K562 (cell line): ENCODE measurements around the gene SLC35G6. TPM values are rescaled to one million over a fixed set of nuclear protein-coding genes. Genes with fewer than 3 reads are reported as not detected.
A peak's percentile ranks its signal among the peaks of the same experiment; 100 is the strongest.

Experiments
- ATAC-seq: fragments of 200-7000 bp; cut with Tn5 transposase; 3 replicates; pipeline ENCODE4 v1.9.1; 2020; ENCODE audit warnings: moderate library complexity
- BruUV-seq: library from RNA; stranded (reverse); fragments of 400-500 nt; replicated peaks from 2 replicates; lab custom pipeline; 2021; lab: Mats Ljungman, UMichigan
- CTCF ChIA-PET: fragments of 300-600 bp; formaldehyde crosslinking; extraction: SDS; loops from one replicate; lab custom pipeline; 2021; ENCODE audit warnings: low intra/inter-chr PET ratio; lab: Yijun Ruan, JAX
- POLR2A ChIA-PET: fragments of 300-600, 350-650 bp; sonication (Branson Sonifier 250); formaldehyde crosslinking; extraction: SDS; loops from one replicate; lab custom pipeline; 2021; ENCODE audit warnings: antibody characterized with exemption, inconsistent platforms; lab: Yijun Ruan, JAX
- DNase-seq, 4 experiments: peaks; one replicate each; pipeline versions ENCODE4 v3.0.0 to v3.0.0-alpha.2; 2011 to 2018; ENCODE audit warnings: low spot score in 3 of 4, mixed read lengths in 3 of 4; ENCODE audit errors: extremely low read depth in 1 of 4
- FAIRE-seq: peaks from 2 replicates; lab custom pipeline; 2011; peaks lifted over from hg19 to GRCh38; lab: Jason Lieb, UNC
- H2AFZ ChIP-seq: 2 replicates; pipeline ENCODE4 v1.6.0; 2011; ENCODE audit warnings: low read depth, low read length, control low read depth, inconsistent platforms
- H3K27ac ChIP-seq: fragments of 200-600 bp; 3 replicates; pipeline ENCODE4 v1.8.0; 2011; ENCODE audit warnings: low read depth, mild to moderate bottlenecking, control low read depth, inconsistent platforms, low read length, moderate library complexity, mixed read lengths; ENCODE audit errors: extremely low read depth
- H3K27me3 ChIP-seq, 2 experiments: fragments of 300-600 bp in 1 of 2; 2 replicates in 1 of 2; 3 replicates in 1 of 2; pipeline versions ENCODE4 v1.6.0 to v1.8.0; 2011; ENCODE audit warnings: inconsistent platforms in 2 of 2, low read length in 2 of 2, mild to moderate bottlenecking in 1 of 2, mixed read lengths in 1 of 2, moderate library complexity in 1 of 2; ENCODE audit not compliant: control insufficient read depth in 2 of 2, insufficient read depth in 2 of 2
- H3K36me3 ChIP-seq: fragments of 300-600 bp; 3 replicates; pipeline ENCODE4 v1.8.0; 2011; ENCODE audit warnings: mild to moderate bottlenecking, low read length, inconsistent platforms; ENCODE audit not compliant: control insufficient read depth, insufficient read depth
- H3K4me1 ChIP-seq, 2 experiments: fragments of 200-600 bp in 1 of 2; replicated peaks in 1 of 2; 2 replicates in 1 of 2; 3 replicates in 1 of 2; pipeline versions ENCODE4 v1.5.1 to v1.8.0; 2011; ENCODE audit warnings: inconsistent platforms in 2 of 2, low read length in 2 of 2, mild to moderate bottlenecking in 1 of 2, mixed read lengths in 1 of 2, moderate library complexity in 1 of 2; ENCODE audit not compliant: control insufficient read depth in 2 of 2, insufficient read depth in 2 of 2
- H3K4me2 ChIP-seq: 2 replicates; pipeline ENCODE4 v1.6.1; 2011; ENCODE audit warnings: low read length, control low read depth, inconsistent platforms, mixed read lengths; ENCODE audit not compliant: insufficient read depth
- H3K4me3 ChIP-seq: fragments of 200-600 bp; sonication (generic), shearing (Covaris generic); 2 replicates; pipeline ENCODE4 v1.5.1; 2016; ENCODE audit warnings: control low read depth, inconsistent platforms
- H3K79me2 ChIP-seq: fragments of 200-600 bp; 3 replicates; pipeline ENCODE4 v1.8.0; 2011; ENCODE audit warnings: low read length, inconsistent platforms; ENCODE audit not compliant: control insufficient read depth, insufficient read depth
- H3K9ac ChIP-seq, 2 experiments: 2 replicates each; pipeline versions ENCODE4 v1.6.0 to v1.6.1; 2011; ENCODE audit warnings: low read depth in 2 of 2, low read length in 2 of 2, control low read depth in 1 of 2, inconsistent platforms in 1 of 2, mild to moderate bottlenecking in 1 of 2, mixed read lengths in 1 of 2; ENCODE audit not compliant: insufficient read depth in 1 of 2
- H3K9me1 ChIP-seq: one replicate; pipeline ENCODE4 v1.6.0; 2011; ENCODE audit warnings: inconsistent platforms, mild to moderate bottlenecking, low read length, moderate library complexity; ENCODE audit not compliant: control insufficient read depth, insufficient read depth
- H3K9me3 ChIP-seq: replicated peaks from 2 replicates; pipeline ENCODE4 v1.5.1; 2011; ENCODE audit warnings: low read depth, low read length, inconsistent platforms; ENCODE audit not compliant: control insufficient read depth, insufficient read depth
- H4K20me1 ChIP-seq: replicated peaks from 2 replicates; pipeline ENCODE4 v1.6.1; 2011; ENCODE audit warnings: low read length, inconsistent platforms, mixed read lengths; ENCODE audit not compliant: control insufficient read depth, insufficient read depth
- MEIS2 ChIP-seq: fragments of 450-650 bp; IDR thresholded peaks from 2 replicates; pipeline ENCODE4 v1.6.1; 2014; ENCODE audit warnings: mild to moderate bottlenecking; ENCODE audit not compliant: partially characterized antibody
- RAD51 ChIP-seq: fragments of 450-650 bp; IDR thresholded peaks from 2 replicates; pipeline ENCODE4 v1.7.1; 2016; ENCODE audit warnings: low read depth, mild to moderate bottlenecking, borderline replicate concordance
- TOE1 ChIP-seq, 2 experiments: fragments of 450-650 bp in 1 of 2; sonication (generic) in 1 of 2; formaldehyde crosslinking in 1 of 2; IDR thresholded peaks; 2 replicates each; pipeline versions ENCODE4 v1.7.1 to v1.8.0; 2016 to 2022; ENCODE audit warnings: borderline replicate concordance in 2 of 2, mild to moderate bottlenecking in 2 of 2, antibody characterized with exemption in 1 of 2, inconsistent platforms in 1 of 2, low read depth in 1 of 2, missing genetic modification reagents in 1 of 2, moderate library complexity in 1 of 2
- WGBS: fragments of 100-300 bp; shearing (Covaris generic); methylation state at CpG from one replicate; pipeline ENCODE4 v1.1.6; 2016; ENCODE audit warnings: low coverage, mixed read lengths; ENCODE audit not compliant: insufficient coverage; ENCODE audit errors: missing lambda C conversion rate; 5-methylcytosine and 5-hydroxymethylcytosine counted together
- in situ Hi-C: fragments of 300-500 bp; cut with MboI; formaldehyde crosslinking; loops from 4 replicates; pipeline ENCODE4 v1.15.0; 2018; ENCODE audit warnings: inconsistent platforms, mixed read lengths
- intact Hi-C: fragments of 100-400 bp; cut with micrococcal nuclease; formaldehyde crosslinking; loops from 2 replicates; pipeline ENCODE4 v1.14.2; 2022
- polyA plus RNA-seq, 8 experiments: library from polyadenylated mRNA; depleted of rRNA in 4 of 8; stranded (reverse) in 5 of 8; unstranded in 3 of 8; fragments of >200 nt; fragmentation: Nextera tagmentation in 2 of 8; fragmentation: Illumina TruSeq in 1 of 8; extraction: Ambion mirVana in 2 of 8; extraction: Trizol in 1 of 8; gene quantifications; 2 replicates each; pipeline versions ENCODE4 v1.2.1 to v1.2.3, GENCODE V29; 2011 to 2014; ENCODE audit warnings: inconsistent platforms in 1 of 8, missing spikeins in 1 of 8
- total RNA-seq, 7 experiments: library from RNA; depleted of rRNA in 6 of 7; stranded (reverse); fragments of >200 nt in 6 of 7; fragmentation: Illumina TruSeq in 2 of 7; extraction: Trizol in 2 of 7; gene quantifications; 2 replicates each; pipeline versions ENCODE4 v1.2.1 to v1.2.3, GENCODE V29; 2011 to 2021; ENCODE audit warnings: low replicate concordance in 1 of 7

Gene SLC35G6
- total and polyA plus RNA-seq, 9 of the 15 experiments (the other 6 are each of a cell fraction or from before 2014, with no cell fraction given): not detected

- in situ Hi-C loops (no loop called here), intact Hi-C loops (loop anchor here (5.0 kb wide), 1 partner anchor 146 kb away; the partner anchor contains the start of gene TMEM95)
- no peak for ATAC-seq
- Histone ChIP-seq H3K27me3 (no peaks in the 10 kb centered on the region), H3K36me3 (peaks cover 87% of the 10 kb centered on the region; the same call in 2 of the 3 replicates), H3K4me2 (no peak overlapping the region), H3K79me2 (no peaks in the 10 kb centered on the region), H4K20me1 (no peaks in the 10 kb centered on the region), H2AFZ (no peak overlapping the region), H3K9me3 (no peaks in the 10 kb centered on the region), H3K9me1 (no peaks in the 10 kb centered on the region), H3K4me3 (no peak overlapping the region), H3K27ac (no peak overlapping the region), H3K9ac (no peak overlapping the region), H3K4me1 (no peaks in the 10 kb centered on the region)
- FAIRE-seq: no peak
- no TSS peak for BruUV-seq
- TF ChIP-seq TOE1 (IDR thresholded peaks at IDR 0.05; ENCODE audit: borderline replicate concordance): no peak
- no peak for TF ChIP-seq TOE1 (CRISPR knock-in tag; IDR thresholded peaks at IDR 0.05; ENCODE audit: borderline replicate concordance, low read depth)
- CTCF ChIA-PET: no interaction called here
- DNase-seq: no peak
- WGBS: 98% methylated on average over 8 of the region's 8 CpGs
- POLR2A ChIA-PET: interaction anchor here (1.3 to 1.5 kb wide), 2 partner anchors 12 to 17 kb away, joined by 6 to 8 read pairs; no protein-coding TSS in a partner anchor
Observed at GRCh38 chr17:7503521-7503920, 22.3 kb downstream of the SLC35G6 start.

GRCh38 chr17:7508145-7508544 lies 26.9 kb downstream of the SLC35G6 start:
- no peak for ATAC-seq

More at GRCh38 chr17:7508145-7508544, 26.9 kb downstream of the SLC35G6 start:
- intact Hi-C loops (no loop called here), in situ Hi-C loops (no loop called here)
- no peak overlapping the region for H3K27ac ChIP-seq
- BruUV-seq: no TSS peak
- H3K4me3 ChIP-seq: no peak overlapping the region
- H4K20me1 ChIP-seq: no peaks in the 10 kb centered on the region
- FAIRE-seq (no peak), DNase-seq (peak in 1 of 4 experiments; percentile 6)
- no peak overlapping the region for H3K9ac ChIP-seq
- H3K4me1 ChIP-seq: no peaks in the 10 kb centered on the region; a peak in 1 of 5 replicates
- H3K9me1 ChIP-seq: peaks cover 3% of the 10 kb centered on the region
- H3K27me3 ChIP-seq: no peaks in the 10 kb centered on the region
- WGBS: 98% methylated on average over 7 of the region's 11 CpGs
- no peak overlapping the region for H3K4me2 ChIP-seq
- H3K36me3 ChIP-seq: peaks cover 91% of the 10 kb centered on the region
- no peak overlapping the region for H2AFZ ChIP-seq
- ChIA-PET CTCF (no interaction called here), POLR2A (interaction anchor here (0.5 to 2.3 kb wide), 6 partner anchors 11 to 68 kb away, joined by 3 to 18 read pairs (median 3); no protein-coding TSS in a partner anchor)
- TF ChIP-seq MEIS2: no peak
- TF ChIP-seq RAD51: no peak
- H3K79me2 ChIP-seq: no peaks in the 10 kb centered on the region
- H3K9me3 ChIP-seq: no peaks in the 10 kb centered on the region
